Pancreas (tissue), 10 donors: ENCODE results near the gene TACR2. TPM values are rescaled to one million over a fixed set of nuclear protein-coding genes. Genes with fewer than 3 reads are reported as not detected.

Experiments
- ATAC-seq, 4 donors: fragments of 200-7000 bp; cut with Tn5 transposase; one replicate each; pipeline versions ENCODE4 v1.8.0 to v1.9.1; 2020; ENCODE audit warnings: mild to moderate bottlenecking in 4 of 4, moderate library complexity in 4 of 4
- DNase-seq, 6 donors: peaks; one replicate each; pipeline ENCODE4 v3.0.0-alpha.2; 2020
- FAIRE-seq: peaks from 2 replicates; lab custom pipeline; 2012; peaks lifted over from hg19 to GRCh38; lab: Jason Lieb, UNC
- H3K27ac ChIP-seq, 4 donors: fragments of 200-600 bp; sonication (generic); 1 replicate in 3 of 4; 2 replicates in 1 of 4; pipeline versions ENCODE4 v1.5.0 to v1.8.0; 2020
- H3K27me3 ChIP-seq, 4 donors: fragments of 200-600 bp; one replicate each; pipeline ENCODE4 v1.8.0; 2021
- H3K36me3 ChIP-seq, 3 donors: fragments of 200-600 bp; sonication (generic) in 1 of 3; one replicate each; pipeline versions ENCODE4 v1.5.0 to v1.8.0; 2020 to 2021
- H3K4me1 ChIP-seq, 3 donors: fragments of 200-600 bp; one replicate each; pipeline ENCODE4 v1.8.0; 2021
- H3K4me3 ChIP-seq, 4 donors: fragments of 200-600 bp; sonication (generic) in 2 of 4; one replicate each; pipeline versions ENCODE4 v1.5.0 to v1.8.0; 2020 to 2021
- H3K9me3 ChIP-seq, 4 donors: fragments of 200-600 bp; one replicate each; pipeline ENCODE4 v1.8.0; 2021
- WGBS, 2 donors: extraction: QIAGEN DNeasy Blood & Tissue Kit; methylation state at CpG; one replicate each; pipeline ENCODE4 v1.1.7; 2013; 5-methylcytosine and 5-hydroxymethylcytosine counted together
- intact Hi-C, 3 donors: fragments of 100-400 bp; cut with DNase I; formaldehyde crosslinking; loops; one replicate each; pipeline versions ENCODE4 v1.11.1 to v1.14.2; 2022
- polyA plus RNA-seq, 2 donors: library from polyadenylated mRNA; stranded (reverse); fragments of 200-250 nt; gene quantifications; one replicate each; pipeline ENCODE4 v1.2.3, GENCODE V29; 2013
- total RNA-seq, 6 donors: library from RNA; stranded (reverse); fragmentation: NEBNext Ultra II Directional in 4 of 6; extraction: Animal tissue kit (Norgen Biotek cat#: 25700) in 4 of 6; gene quantifications; one replicate each; pipeline versions ENCODE4 v1.2.1 to v1.2.4, GENCODE V29; 2021 to 2023
- TF ChIP-seq, protein P1 (sequence below), 4 donors: fragments of 200-600 bp; sonication (generic) in 3 of 4; IDR thresholded peaks; one replicate each; pipeline versions ENCODE4 v1.5.0 to v1.8.0; 2021; ENCODE audit warnings: antibody characterized with exemption in 4 of 4
- donor health status: healthy with polysubstance abuse.
- donor health status: DM: no; HTN: no; CAD: no; lungs with moderate emphysema.
- donor health status: DM: no; HTN: no; CAD: no.
- donor health status: control.
- donor health status: control.
- donor health status: Bipolar disorder and iron deficiency.
- donor health status: DM: yes; HTN: yes; CAD: no.
- donor health status: DM: no; HTN: no; CAD: no.
- donor health status: DM: no; HTN: no; CAD: no.
- donor health status: DM: yes; HTN: yes; CAD: no.

TACR2 gene
- total and polyA plus RNA-seq, 8 donors: 0.12 to 0.28 (median 0.15) TPM; not detected in 2

DNA sequence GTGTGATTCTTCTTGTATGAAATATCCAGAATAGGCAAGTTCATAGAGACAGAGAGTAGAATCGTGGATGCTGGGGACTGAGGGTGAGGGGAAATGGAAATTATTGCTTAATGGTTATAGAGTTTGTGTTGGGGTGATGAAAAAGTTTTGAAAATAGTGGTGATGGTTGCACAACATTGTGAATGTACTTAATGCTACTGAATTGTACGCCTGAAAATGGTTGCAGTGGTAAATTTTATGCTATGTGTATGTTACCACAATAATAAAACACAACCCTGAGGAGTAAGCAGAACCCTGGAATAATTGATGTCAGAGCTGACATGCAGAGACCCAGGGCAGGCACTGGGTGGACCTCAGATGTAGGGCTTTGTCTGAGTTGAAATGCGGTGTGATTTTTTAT is 57.6 kb downstream of the TACR2 start:
- Histone ChIP-seq H3K36me3 (no peaks in the 10 kb centered on the region), H3K4me3 (no peak overlapping the region), H3K9me3 (no peaks in the 10 kb centered on the region), H3K27me3 (no peaks in the 10 kb centered on the region), H3K4me1 (peaks cover 14 to 22% (median 21%) of the 10 kb centered on the region in 3 donors), H3K27ac (no peak overlapping the region)
- DNase-seq (no peak), ATAC-seq (no peak), FAIRE-seq (no peak)
- 92 to 94% methylated on average over 3 of the region's 3 CpGs for WGBS, 2 donors
- TF ChIP-seq, protein P1, sequence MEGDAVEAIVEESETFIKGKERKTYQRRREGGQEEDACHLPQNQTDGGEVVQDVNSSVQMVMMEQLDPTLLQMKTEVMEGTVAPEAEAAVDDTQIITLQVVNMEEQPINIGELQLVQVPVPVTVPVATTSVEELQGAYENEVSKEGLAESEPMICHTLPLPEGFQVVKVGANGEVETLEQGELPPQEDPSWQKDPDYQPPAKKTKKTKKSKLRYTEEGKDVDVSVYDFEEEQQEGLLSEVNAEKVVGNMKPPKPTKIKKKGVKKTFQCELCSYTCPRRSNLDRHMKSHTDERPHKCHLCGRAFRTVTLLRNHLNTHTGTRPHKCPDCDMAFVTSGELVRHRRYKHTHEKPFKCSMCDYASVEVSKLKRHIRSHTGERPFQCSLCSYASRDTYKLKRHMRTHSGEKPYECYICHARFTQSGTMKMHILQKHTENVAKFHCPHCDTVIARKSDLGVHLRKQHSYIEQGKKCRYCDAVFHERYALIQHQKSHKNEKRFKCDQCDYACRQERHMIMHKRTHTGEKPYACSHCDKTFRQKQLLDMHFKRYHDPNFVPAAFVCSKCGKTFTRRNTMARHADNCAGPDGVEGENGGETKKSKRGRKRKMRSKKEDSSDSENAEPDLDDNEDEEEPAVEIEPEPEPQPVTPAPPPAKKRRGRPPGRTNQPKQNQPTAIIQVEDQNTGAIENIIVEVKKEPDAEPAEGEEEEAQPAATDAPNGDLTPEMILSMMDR (IDR thresholded peaks at IDR 0.05): no peak
- intact Hi-C loops: no loop called here

- DNase-seq (no peak), ATAC-seq (no peak), FAIRE-seq (no peak)
- no peak overlapping the region for H3K27ac ChIP-seq
- intact Hi-C loops: no loop called here
- peaks cover 14 to 22% (median 21%) of the 10 kb centered on the region in 3 donors for H3K4me1 ChIP-seq
- TF ChIP-seq, protein P1 (IDR thresholded peaks at IDR 0.05): no peak
- no peaks in the 10 kb centered on the region for H3K36me3 ChIP-seq
- H3K9me3 ChIP-seq: no peaks in the 10 kb centered on the region
- WGBS, 2 donors: 88 to 90% methylated on average over 12 of the region's 12 CpGs
- no peaks in the 10 kb centered on the region for H3K27me3 ChIP-seq
- no peak overlapping the region for H3K4me3 ChIP-seq
Measured at GRCh38 chr10:69358148-69358795, 58.4 kb downstream of the TACR2 start.

GRCh38 chr10:69356187-69356586 is 60.5 kb downstream of the TACR2 start:
- no peak for FAIRE-seq

DNA sequence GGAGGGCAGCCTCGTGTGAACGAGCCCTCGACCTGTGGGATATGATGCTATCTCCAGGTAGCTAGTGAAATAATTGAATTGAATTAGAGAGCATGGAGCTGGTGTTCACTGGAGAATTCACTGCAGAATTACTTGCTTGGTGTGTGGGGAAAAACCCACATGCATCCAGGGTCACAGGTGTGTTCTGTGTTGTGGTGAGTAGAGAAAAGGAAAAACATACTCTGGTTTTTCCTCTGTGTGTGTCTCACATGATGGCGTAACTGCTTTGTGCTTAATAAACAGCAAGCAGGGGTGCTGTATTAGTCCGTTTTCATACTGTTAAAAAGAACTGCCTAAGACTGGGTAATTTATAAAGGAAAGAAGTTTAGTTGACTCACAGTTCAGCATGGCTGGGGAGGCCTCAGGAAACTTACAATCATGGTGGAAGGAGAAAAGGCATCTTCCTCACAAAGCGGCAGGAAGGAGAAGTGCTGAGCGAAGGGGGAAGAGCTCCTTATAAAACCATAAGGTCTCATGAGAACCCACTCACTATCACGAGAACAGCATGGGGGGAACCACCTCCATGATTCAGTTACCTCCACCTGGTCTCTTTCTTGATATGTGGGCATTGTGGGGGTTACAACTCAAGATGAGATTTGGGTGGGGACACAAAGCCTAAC is 62.6 kb downstream of the TACR2 start:
- H3K27me3 ChIP-seq: no peaks in the 10 kb centered on the region
- TF ChIP-seq, protein P1 (IDR thresholded peaks at IDR 0.05): no peak
- ATAC-seq (no peak), DNase-seq (no peak), FAIRE-seq (no peak)
- no peaks in the 10 kb centered on the region for H3K9me3 ChIP-seq
- no peak overlapping the region for H3K27ac ChIP-seq
- H3K36me3 ChIP-seq: no peaks in the 10 kb centered on the region
- H3K4me1 ChIP-seq: peaks cover 0 to 4% (median 0%) of the 10 kb centered on the region in 3 donors
- no peak overlapping the region for H3K4me3 ChIP-seq
- intact Hi-C loops: no loop called here
- WGBS, 2 donors: 85 to 89% methylated on average over 8 of the region's 8 CpGs

More at GRCh38 chr10:69356187-69356586, 60.5 kb downstream of the TACR2 start:
- intact Hi-C loops: no loop called here
- H3K27me3 ChIP-seq: no peaks in the 10 kb centered on the region
- TF ChIP-seq, protein P1 (IDR thresholded peaks at IDR 0.05): no peak
- H3K27ac ChIP-seq: no peak overlapping the region
- no peak for DNase-seq
- H3K9me3 ChIP-seq: no peaks in the 10 kb centered on the region
- no peak overlapping the region for H3K4me3 ChIP-seq
- peaks cover 7 to 11% (median 8%) of the 10 kb centered on the region in 3 donors for H3K4me1 ChIP-seq
- WGBS, 2 donors: 86 to 92% methylated on average over 2 of the region's 2 CpGs
- no peaks in the 10 kb centered on the region for H3K36me3 ChIP-seq
- no peak for ATAC-seq

Other genes with a start within 250 kb of the TACR2 start
- gene SUPV3L1, start 236.7 kb downstream of the TACR2 start, total RNA-seq: 10 to 100 TPM in 5 of 6 donors, 1 to 10 TPM in 1; 8.6 to 18.0 (median 12.5) TPM
- 10 to 100 TPM; 52.0 to 78.1 TPM for gene SUPV3L1, start 236.7 kb downstream of the TACR2 start, polyA plus RNA-seq
- gene HKDC1, start 196.6 kb downstream of the TACR2 start, total RNA-seq: 1 to 10 TPM; 3.7 to 9.3 (median 6.3) TPM
- 10 to 100 TPM in 1 of 2 donors, 1 to 10 TPM in 1; 9.8 to 11.1 TPM for gene HKDC1, start 196.6 kb downstream of the TACR2 start, polyA plus RNA-seq
- gene HK1, start 138.4 kb downstream of the TACR2 start, total RNA-seq: 10 to 100 TPM in 3 of 6 donors, 1 to 10 TPM in 3; 7.2 to 18.1 (median 10.6) TPM
- 1 to 10 TPM; 6.7 to 8.8 TPM for gene HK1, start 138.4 kb downstream of the TACR2 start, polyA plus RNA-seq
- 10 to 100 TPM; 10.9 to 49.2 (median 13.5) TPM for gene TSPAN15, start 34.5 kb upstream of the TACR2 start, total RNA-seq
- 10 to 100 TPM; 20.2 to 28.6 TPM for gene TSPAN15, start 34.5 kb upstream of the TACR2 start, polyA plus RNA-seq
- gene NEUROG3, start 156.5 kb upstream of the TACR2 start, total RNA-seq: under 1 TPM in 1 of 6 donors, not detected in 5; 0.20 TPM
- gene NEUROG3, start 156.5 kb upstream of the TACR2 start, polyA plus RNA-seq: not detected
- gene FAM241B, start 213.3 kb upstream of the TACR2 start, total RNA-seq: 1 to 10 TPM; 2.7 to 5.8 (median 4.4) TPM
- gene FAM241B, start 213.3 kb upstream of the TACR2 start, polyA plus RNA-seq: 1 to 10 TPM; 7.5 to 8.4 TPM